HG03521 (cell line): Measurements from ENCODE around the gene RUNX2.
"Not testable (repeated sequence)": the region's sequence is repeated elsewhere in the genome, so short reads cannot be mapped to it uniquely, and the experiment has no call there.

Experiments
- ATAC-seq: cut with Tn5 transposase; IDR thresholded peaks from one replicate; pipeline ENCODE4 v1.9.1; 2021; ENCODE audit warnings: mild to moderate bottlenecking, moderate library complexity; ENCODE audit not compliant: unreplicated experiment

The RUNX2 gene

GRCh38 chr6:45327956-45328522 lies at the start of gene RUNX2:
RUNX2 (plus strand) TSS chr6:45328330; CDS start chr6:45328727, 397 bp downstream.
- no peak for ATAC-seq

- ATAC-seq, result no peak
Measured at GRCh38 chr6:45278367-45278766, 49.8 kb upstream of the RUNX2 start.

DNA sequence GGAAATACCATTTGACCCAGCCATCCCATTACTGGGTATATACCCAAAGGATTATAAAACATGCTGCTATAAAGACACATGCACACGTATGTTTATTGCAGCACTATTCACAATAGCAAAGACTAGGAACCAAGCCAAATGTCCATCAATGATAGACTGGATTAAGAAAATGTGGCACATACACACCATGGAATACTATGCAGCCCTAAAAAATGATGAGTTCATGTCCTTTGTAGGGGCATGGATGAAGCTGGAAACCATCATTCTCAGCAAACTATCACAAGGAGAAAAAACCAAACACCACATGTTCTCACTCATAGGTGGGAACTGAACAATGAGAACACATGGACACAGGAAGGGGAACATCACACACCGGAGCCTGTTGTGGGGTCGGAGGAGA lies 41.4 kb upstream of the RUNX2 start:
- ATAC-seq, result not testable (repeated sequence)

DNA sequence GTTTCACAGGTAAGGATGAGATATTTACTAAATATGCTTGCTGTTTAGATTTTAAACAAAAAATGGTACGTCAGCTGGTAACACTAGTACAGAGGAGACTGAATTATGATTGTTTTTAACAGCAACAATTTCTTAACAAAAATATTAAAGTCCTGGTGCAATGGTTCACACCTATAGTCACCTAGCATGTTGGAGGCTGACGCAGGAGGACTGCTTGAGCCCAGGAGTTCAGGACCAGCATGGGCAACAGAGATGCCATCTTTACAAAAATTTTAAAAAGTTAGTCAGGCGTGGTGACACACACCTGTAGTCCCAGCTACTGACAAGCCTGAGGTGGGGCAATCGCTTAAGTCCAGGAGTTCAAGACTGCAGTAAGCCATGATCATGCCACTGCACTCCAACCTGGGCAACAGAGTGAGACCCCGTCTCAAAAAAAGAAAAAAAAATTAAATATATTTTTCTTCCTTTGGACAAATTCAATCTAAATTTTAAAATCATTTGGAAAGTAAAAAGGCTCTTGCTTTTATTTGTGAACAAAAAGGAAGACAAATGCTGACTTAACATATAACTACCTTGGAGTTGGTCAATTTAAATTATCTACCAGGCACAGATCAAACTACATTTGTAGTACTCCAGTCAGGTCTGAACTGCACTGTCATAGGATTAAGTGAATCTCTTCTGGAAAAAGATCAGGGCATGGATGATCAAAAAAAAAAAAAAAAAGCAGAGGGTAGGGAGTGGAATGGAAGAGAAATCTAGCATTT lies 38.2 kb upstream of the RUNX2 start:
- no peak for ATAC-seq

DNA sequence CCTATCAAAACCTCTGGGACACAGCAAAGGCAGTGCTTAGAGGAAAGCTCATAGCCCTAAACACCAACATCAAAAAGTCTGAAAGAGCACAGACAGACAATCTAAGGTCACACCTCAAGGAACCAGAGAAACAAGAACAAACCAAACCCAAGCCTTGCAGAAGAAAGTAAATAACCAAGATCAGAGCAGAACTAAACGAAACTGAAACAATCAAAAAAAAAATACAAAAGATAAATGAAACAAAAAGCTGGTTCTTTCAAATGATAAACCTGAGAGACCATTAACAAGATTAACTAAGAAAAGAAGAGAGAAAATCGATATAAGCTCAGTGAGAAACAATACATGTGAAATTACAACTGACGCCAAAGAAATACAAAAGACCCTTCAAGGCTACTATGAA lies 34.8 kb upstream of the RUNX2 start:
- no peak for ATAC-seq

DNA sequence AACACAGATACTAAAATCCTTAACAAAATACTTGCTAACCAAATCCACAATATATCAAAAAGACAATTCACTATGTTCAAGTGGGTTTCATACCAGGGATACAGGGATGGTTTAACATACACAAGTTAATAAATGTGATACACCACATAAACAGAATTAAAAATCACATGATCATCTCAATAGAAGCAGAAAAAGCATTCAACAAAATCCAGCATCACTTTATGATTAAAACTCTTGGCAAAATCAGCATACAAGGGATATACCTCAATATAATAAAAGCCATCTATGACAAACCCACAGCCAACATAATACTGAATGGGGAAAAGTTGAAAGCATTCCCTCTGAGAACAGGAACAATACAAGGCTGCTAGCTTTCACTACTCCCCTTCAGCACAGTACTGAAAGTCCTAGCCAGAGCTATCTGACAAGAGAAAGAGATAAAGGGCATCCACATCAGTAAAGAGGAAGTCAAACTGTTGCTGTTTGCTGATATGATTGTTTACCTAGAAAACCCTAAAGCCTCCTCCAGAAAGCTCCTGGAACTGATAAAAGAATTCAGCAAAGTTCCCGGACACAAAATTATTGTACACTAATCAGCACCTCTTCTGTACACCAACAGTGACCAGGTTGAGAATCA lies 33.9 kb upstream of the RUNX2 start:
- not testable (repeated sequence) for ATAC-seq

DNA sequence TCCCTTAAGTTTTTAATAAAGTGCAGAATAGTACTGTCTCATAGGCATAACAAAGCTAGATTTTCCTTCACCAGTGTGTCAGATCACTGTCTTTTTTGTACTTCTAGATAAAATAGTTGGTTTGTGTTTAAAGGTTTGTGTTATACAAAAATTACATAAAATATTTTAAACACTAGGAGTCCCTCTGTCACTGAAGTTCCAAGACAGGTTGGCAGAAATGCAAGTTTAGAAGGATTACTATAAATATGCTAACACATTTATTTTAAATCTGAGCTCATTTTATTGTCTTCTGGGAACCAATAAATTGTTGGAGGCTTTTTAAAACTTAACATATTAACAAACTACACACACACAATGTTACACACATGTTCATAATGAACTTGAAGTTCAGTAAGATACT lies 30.8 kb upstream of the RUNX2 start:
- no peak for ATAC-seq

DNA sequence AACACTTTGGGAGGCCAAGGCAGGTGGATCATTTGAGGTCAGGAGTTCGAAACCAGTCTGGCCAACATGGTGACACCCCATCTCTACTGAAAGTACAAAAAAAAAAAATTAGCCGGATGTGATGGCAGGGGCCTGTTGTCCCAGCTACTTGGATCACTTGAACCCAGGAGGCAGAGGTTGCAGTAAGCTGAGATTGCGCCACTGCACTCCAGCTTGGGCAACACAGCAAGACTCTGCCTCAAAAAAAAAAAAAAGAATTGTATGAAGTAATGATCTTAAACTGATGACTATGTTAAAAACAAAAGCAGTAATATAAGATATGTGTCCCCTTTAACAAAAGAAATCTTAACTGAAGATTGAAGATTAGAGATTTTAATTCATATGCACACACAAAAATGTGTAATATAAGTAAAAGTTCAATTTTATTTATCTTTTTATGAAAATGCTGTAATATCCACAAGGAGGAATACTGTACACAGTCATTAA lies 29.0 kb upstream of the RUNX2 start:
- ATAC-seq, result no peak

GRCh38 chr6:45300736-45301135 lies 27.4 kb upstream of the RUNX2 start:
- no peak for ATAC-seq

DNA sequence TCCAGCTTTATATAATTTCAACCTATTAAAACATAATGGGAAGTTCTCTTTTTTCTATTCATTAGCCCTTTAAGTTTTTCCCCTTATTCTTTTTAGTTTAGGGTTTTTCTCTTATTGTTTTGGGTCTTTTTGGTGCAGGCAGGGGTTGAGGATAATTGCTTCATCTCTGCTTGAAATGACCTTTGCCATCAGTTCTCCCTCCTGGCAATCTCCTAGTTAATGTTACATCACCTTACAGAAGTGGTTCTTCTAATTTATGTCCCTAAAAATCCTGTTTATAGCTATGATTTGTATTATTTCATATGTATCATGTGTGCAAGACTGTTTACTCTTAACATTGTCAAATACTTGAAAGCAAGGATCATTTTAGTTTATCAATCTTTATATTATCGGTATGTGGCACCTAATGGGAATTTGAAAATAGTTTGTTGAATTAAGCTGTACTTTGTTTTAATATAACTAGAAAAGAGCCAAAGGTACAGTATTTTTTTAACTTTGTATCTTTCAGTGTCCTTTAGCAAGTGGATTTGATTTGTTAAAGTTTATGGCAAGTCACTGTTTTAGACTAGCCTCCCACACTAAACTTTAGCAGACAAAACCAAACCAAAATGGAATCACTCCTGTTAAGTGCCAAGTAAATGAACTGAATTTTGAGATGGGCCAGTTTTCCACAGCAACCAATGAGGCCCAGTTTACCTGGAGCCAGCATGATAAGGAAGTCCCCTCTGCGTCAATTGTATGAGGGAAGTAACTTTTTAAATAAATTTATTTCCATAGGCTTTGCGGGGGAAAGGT lies 26.6 kb upstream of the RUNX2 start:
- no peak for ATAC-seq

DNA sequence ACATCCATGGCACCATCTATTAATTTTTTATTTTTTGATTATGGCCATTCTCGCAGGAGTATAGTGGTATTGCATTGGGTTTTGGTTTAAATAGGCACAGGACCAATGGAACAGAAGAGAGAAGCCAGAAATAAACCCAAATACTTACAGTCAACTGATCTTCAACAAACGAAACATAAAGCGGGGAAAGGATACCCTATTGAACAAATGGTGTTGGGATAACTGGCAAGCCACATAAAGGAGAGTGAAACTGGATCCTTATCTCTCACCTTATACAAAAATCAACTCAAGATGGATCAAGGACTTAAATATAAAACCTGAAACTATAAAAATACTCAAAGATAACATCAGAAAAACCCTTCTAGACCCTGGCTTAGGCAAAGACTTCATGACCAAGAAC lies 25.3 kb upstream of the RUNX2 start:
- no peak for ATAC-seq

DNA sequence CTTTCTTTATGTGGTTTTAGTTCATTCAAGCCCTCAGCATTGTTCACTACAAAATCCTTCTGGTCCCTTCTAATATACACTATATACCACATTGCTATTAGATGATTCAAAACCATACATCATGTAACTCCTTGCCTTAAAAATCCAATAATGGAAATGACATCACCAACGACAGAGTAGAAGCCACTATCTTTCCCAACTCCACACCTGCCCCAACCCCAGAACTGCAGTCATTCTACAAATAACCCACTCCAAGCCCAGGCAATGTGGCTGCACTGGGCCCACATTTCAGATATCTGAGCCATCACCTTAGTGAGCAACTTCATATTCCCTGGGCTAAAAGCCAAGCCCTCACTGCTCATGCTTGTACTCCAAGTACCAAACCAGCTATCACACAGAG lies 22.6 kb upstream of the RUNX2 start:
- ATAC-seq, result no peak

DNA sequence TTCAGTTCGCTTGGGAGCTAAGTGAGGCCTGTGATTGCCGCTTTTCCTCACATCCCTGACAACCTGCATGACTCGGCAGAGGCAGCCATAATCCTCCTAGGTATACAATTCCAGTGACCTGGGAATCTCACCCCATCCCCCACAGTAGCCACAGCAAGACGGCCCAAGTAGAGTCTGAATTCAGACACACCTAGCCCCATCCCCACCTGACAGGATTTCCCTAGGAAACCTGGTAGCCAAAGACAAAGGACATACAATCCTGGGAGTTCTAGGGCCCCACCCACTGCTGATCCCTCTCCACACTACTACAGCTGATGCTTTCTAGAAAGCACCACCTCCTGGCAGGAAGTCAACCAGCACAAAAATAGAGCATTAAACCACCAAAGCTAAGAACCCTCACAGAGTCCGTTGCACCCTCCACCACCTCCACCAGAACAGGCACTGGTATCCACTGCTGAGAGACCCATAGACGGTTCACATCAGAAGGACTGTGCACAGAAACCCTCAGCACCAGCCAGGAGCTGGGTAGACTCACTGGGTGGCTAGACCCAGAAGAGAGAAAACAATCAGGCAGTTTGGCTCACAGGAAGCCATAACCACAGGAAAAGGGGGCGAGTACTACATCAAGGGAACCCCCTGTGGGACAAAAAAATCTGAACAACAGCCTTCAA lies 17.9 kb upstream of the RUNX2 start:
- no peak for ATAC-seq

DNA sequence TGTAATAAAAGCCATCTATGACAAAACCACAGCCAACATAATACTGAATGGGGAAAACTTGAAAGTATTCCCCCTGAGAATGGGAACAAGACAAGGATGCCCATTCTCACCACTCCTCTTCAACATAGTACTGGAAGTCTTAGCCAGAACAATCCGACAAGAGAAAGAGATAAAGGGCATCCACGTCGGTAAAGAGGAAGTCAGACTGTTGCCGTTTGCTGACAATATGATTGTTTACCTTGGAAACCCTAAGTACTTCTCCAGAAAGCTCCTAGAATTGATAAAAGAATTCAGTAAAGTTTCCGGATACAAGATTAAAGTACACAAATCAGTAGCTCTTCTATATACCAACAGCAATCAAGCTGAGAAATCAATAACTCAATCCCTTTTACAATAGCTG lies 14.0 kb upstream of the RUNX2 start:
- ATAC-seq, result no peak

- ATAC-seq, result no peak
Measured at GRCh38 chr6:45320349-45320748, 7.8 kb upstream of the RUNX2 start.

DNA sequence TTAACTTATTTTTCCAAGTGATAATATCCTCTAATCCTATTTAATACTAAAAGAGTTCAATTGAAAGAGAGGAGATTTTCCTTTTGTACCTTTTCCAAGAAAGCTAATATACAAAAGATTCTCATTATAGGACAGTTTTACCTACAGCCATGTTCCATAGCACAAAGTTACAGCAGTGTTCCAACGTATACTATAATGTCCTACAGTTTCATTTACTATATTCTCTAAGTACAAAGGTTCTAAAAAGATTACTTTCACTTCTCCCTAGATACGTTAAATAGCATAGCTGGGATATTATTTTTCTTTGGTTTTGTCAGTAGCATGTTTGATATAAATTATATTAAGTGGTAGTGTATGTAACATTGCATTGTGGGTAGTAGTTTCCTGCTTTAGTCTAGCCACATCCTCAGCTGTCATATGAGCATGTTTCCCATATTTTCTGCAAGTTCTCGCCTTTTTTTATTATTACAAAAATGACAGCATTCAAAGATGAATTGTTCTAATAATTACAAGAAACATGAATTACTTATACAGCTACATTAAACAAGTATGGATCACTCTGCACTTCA lies 4.4 kb upstream of the RUNX2 start:
- no peak for ATAC-seq

DNA sequence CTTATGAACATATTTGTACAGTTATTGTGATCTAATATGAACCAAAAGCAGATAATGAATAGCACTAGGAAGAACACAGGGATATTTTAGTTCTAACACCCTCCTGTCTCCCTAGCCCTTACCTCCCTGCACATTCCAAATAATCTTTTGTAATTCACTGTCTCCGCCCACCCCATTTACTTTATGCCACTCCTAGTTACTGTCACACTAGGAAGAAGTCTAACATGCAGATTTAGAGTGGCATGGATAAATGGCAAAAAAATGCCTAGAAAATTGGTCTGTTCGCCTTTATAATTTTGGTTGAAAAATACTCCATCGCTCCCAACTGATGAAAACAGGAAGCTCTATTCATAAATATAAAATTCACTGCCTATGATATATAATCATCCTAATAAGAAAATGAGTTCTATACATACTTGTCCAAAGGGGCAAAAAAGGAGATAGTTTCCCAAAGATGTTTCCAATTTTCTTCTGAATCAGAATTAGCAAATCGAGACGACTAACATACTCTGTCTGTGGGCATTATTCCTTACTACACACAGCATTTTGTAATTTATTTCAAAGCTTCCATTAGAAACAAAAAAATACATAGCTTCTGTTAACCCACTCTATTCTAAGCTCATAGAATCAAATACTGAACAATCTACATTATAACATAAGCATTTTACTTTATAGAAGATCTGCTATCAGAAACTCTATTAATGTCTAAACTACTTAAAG lies 1.3 kb upstream of the RUNX2 start:
- ATAC-seq, result no peak

GRCh38 chr6:45328523-45328922 lies 393 bp downstream of the RUNX2 start:
- no peak for ATAC-seq

DNA sequence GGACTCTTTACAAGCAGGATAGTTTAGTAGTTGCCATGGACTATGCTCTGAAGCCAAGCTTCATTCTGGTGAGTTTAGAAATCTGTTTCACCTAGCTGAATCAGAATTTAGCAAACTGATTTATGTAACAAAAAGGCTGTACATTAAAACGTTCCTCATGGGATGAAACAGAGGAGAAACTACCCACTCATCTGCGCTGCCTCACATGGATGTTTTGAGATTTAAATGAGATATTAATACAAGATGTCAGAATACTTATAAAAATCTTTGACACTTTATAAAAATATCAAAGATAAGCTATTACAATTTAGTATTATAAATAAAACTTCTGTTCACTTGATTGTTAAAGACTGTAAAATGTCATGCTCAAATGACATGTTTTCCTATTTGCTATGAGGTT lies 16.8 kb downstream of the RUNX2 start:
- no peak for ATAC-seq

GRCh38 chr6:45350186-45350710 lies 22.1 kb downstream of the RUNX2 start:
- no peak for ATAC-seq
